ENCODE data around the gene ADGRA3. TPM values are rescaled to one million over a fixed set of nuclear protein-coding genes. Genes with fewer than 3 reads are reported as not detected.

ADGRA3 gene
- total RNA-seq, 1 experiment from 2014 or later = 41.2 TPM

GRCh38 chr4:22490718-22491315, 25.0 kb downstream of the ADGRA3 start:
- Histone ChIP-seq H3K36me3 (ENCODE audit: control insufficient read depth, insufficient read depth, low read length) (no peaks in the 10 kb centered on the region), H3K27ac (ENCODE audit: low read length) (peak overlapping the region; percentile 26; the same call in 1 of the 2 replicates), H3K27me3 (ENCODE audit: control insufficient read depth, insufficient read depth, low read length) (no peaks in the 10 kb centered on the region), H3K4me3 (ENCODE audit: low read depth in 2 of 2, low read length in 2 of 2) (no peak overlapping the region), H3K4me1 (ENCODE audit: control insufficient read depth, insufficient read depth, low read length) (peaks cover 15% of the 10 kb centered on the region), H3K9me3 (ENCODE audit: control insufficient read depth, insufficient read depth, low read depth, low read length) (no peaks in the 10 kb centered on the region)
- no peak; the same call in 1 of the 2 replicates for ATAC-seq
- CTCF ChIA-PET = no interaction called here
- no peak for TF ChIP-seq SIN3A (IDR thresholded peaks at IDR 0.05; ENCODE audit: borderline replicate concordance, insufficient read depth, low read depth, low read length)
- no peak for TF ChIP-seq REST (IDR thresholded peaks at IDR 0.05; ENCODE audit: insufficient read depth in 1 of 2, low read depth in 2 of 2, low read length in 1 of 2)
- TF ChIP-seq TCF7L2 (IDR thresholded peaks at IDR 0.05; ENCODE audit: low read depth, low read length) = no peak
- no peak for TF ChIP-seq CTCF (IDR thresholded peaks at IDR 0.05)
- no peak for TF ChIP-seq POLR2AphosphoS5 (IDR thresholded peaks at IDR 0.05; ENCODE audit: low read depth, low read length)
- in situ Hi-C loops (cut with HindIII; ENCODE audit: low pct_unique_long_range_greater_than_20kb, low sequenced_read_pairs) (no loop called here), intact Hi-C loops (cut with micrococcal nuclease; ENCODE audit: unreplicated experiment) (no loop called here)
- DNase-seq (ENCODE audit: low read depth, low spot score) = no peak
- POLR2A ChIA-PET = no interaction called here
- no TSS peak for BruUV-seq (replicated peaks)

GRCh38 chr4:22488106-22488505, 27.8 kb downstream of the ADGRA3 start:
- POLR2A ChIA-PET = no interaction called here
- TF ChIP-seq POLR2AphosphoS5 (IDR thresholded peaks at IDR 0.05; ENCODE audit: low read depth, low read length) = no peak
- CTCF ChIA-PET = no interaction called here
- ATAC-seq = no peak
- H3K4me1 ChIP-seq (ENCODE audit: control insufficient read depth, insufficient read depth, low read length) = peaks cover 12% of the 10 kb centered on the region
- in situ Hi-C loops (cut with HindIII; ENCODE audit: low pct_unique_long_range_greater_than_20kb, low sequenced_read_pairs) (no loop called here), intact Hi-C loops (cut with micrococcal nuclease; ENCODE audit: unreplicated experiment) (no loop called here)
- H3K9me3 ChIP-seq (ENCODE audit: control insufficient read depth, insufficient read depth, low read depth, low read length) = no peaks in the 10 kb centered on the region
- DNase-seq (ENCODE audit: low read depth, low spot score) = no peak
- no peaks in the 10 kb centered on the region for H3K36me3 ChIP-seq (ENCODE audit: control insufficient read depth, insufficient read depth, low read length)
- no peak overlapping the region for H3K27ac ChIP-seq (ENCODE audit: low read length)
- no TSS peak for BruUV-seq (replicated peaks)
- no peak overlapping the region for H3K4me3 ChIP-seq (ENCODE audit: low read depth in 2 of 2, low read length in 2 of 2)
- no peaks in the 10 kb centered on the region for H3K27me3 ChIP-seq (ENCODE audit: control insufficient read depth, insufficient read depth, low read length)

- no peaks in the 10 kb centered on the region for H3K9me3 ChIP-seq (ENCODE audit: control insufficient read depth, insufficient read depth, low read depth, low read length)
- no peak for DNase-seq (ENCODE audit: low read depth, low spot score)
- in situ Hi-C loops (cut with HindIII; ENCODE audit: low pct_unique_long_range_greater_than_20kb, low sequenced_read_pairs) (no loop called here), intact Hi-C loops (cut with micrococcal nuclease; ENCODE audit: unreplicated experiment) (no loop called here)
- ChIA-PET POLR2A (no interaction called here), CTCF (no interaction called here)
- no peaks in the 10 kb centered on the region for H3K27me3 ChIP-seq (ENCODE audit: control insufficient read depth, insufficient read depth, low read length)
- no peak overlapping the region for H3K27ac ChIP-seq (ENCODE audit: low read length)
- BruUV-seq (replicated peaks) = no TSS peak
- TF ChIP-seq TCF7L2 (IDR thresholded peaks at IDR 0.05; ENCODE audit: low read depth, low read length) (no peak), CTCF (IDR thresholded peaks at IDR 0.05) (no peak), POLR2AphosphoS5 (IDR thresholded peaks at IDR 0.05; ENCODE audit: low read depth, low read length) (no peak), SIN3A (IDR thresholded peaks at IDR 0.05; ENCODE audit: borderline replicate concordance, insufficient read depth, low read depth, low read length) (no peak), REST (IDR thresholded peaks at IDR 0.05; ENCODE audit: insufficient read depth in 1 of 2, low read depth in 2 of 2, low read length in 1 of 2) (no peak)
- H3K4me3 ChIP-seq (ENCODE audit: low read depth in 2 of 2, low read length in 2 of 2) = no peak overlapping the region
- H3K4me1 ChIP-seq (ENCODE audit: control insufficient read depth, insufficient read depth, low read length) = peaks cover 14% of the 10 kb centered on the region
- ATAC-seq = no peak
- H3K36me3 ChIP-seq (ENCODE audit: control insufficient read depth, insufficient read depth, low read length) = no peaks in the 10 kb centered on the region
Observed at GRCh38 chr4:22487328-22487727, 28.5 kb downstream of the ADGRA3 start.
